Pancreas (tissue), 10 donors: ENCODE measurements around the gene USP6. TPM values are rescaled to one million over a fixed set of nuclear protein-coding genes. Genes with fewer than 3 reads are reported as not detected.
"Not testable (repeated sequence)": the region's sequence is repeated elsewhere in the genome, so short reads cannot be mapped to it uniquely, and the experiment has no call there.

Source experiments
- ATAC-seq, 4 donors: fragments of 200-7000 bp; cut with Tn5 transposase; one replicate each; pipeline versions ENCODE4 v1.8.0 to v1.9.1; 2020; ENCODE audit warnings: mild to moderate bottlenecking in 4 of 4, moderate library complexity in 4 of 4
- DNase-seq, 6 donors: peaks; one replicate each; pipeline ENCODE4 v3.0.0-alpha.2; 2020
- FAIRE-seq: peaks from 2 replicates; lab custom pipeline; 2012; peaks lifted over from hg19 to GRCh38; lab: Jason Lieb, UNC
- H3K27ac ChIP-seq, 4 donors: fragments of 200-600 bp; sonication (generic); 1 replicate in 3 of 4; 2 replicates in 1 of 4; pipeline versions ENCODE4 v1.5.0 to v1.8.0; 2020
- H3K27me3 ChIP-seq, 4 donors: fragments of 200-600 bp; one replicate each; pipeline ENCODE4 v1.8.0; 2021
- H3K36me3 ChIP-seq, 3 donors: fragments of 200-600 bp; sonication (generic) in 1 of 3; one replicate each; pipeline versions ENCODE4 v1.5.0 to v1.8.0; 2020 to 2021
- H3K4me1 ChIP-seq, 3 donors: fragments of 200-600 bp; one replicate each; pipeline ENCODE4 v1.8.0; 2021
- H3K4me3 ChIP-seq, 4 donors: fragments of 200-600 bp; sonication (generic) in 2 of 4; one replicate each; pipeline versions ENCODE4 v1.5.0 to v1.8.0; 2020 to 2021
- H3K9me3 ChIP-seq, 4 donors: fragments of 200-600 bp; one replicate each; pipeline ENCODE4 v1.8.0; 2021
- CTCF ChIP-seq, 4 donors: fragments of 200-600 bp; sonication (generic) in 3 of 4; IDR thresholded peaks; one replicate each; pipeline versions ENCODE4 v1.5.0 to v1.8.0; 2021; ENCODE audit warnings: antibody characterized with exemption in 4 of 4
- WGBS, 2 donors: extraction: QIAGEN DNeasy Blood & Tissue Kit; methylation state at CpG; one replicate each; pipeline ENCODE4 v1.1.7; 2013; 5-methylcytosine and 5-hydroxymethylcytosine counted together
- intact Hi-C, 3 donors: fragments of 100-400 bp; cut with DNase I; formaldehyde crosslinking; loops; one replicate each; pipeline versions ENCODE4 v1.11.1 to v1.14.2; 2022
- polyA plus RNA-seq, 2 donors: library from polyadenylated mRNA; stranded (reverse); fragments of 200-250 nt; gene quantifications; one replicate each; pipeline ENCODE4 v1.2.3, GENCODE V29; 2013
- total RNA-seq, 6 donors: library from RNA; stranded (reverse); fragmentation: NEBNext Ultra II Directional in 4 of 6; extraction: Animal tissue kit (Norgen Biotek cat#: 25700) in 4 of 6; gene quantifications; one replicate each; pipeline versions ENCODE4 v1.2.1 to v1.2.4, GENCODE V29; 2021 to 2023
- donor health status: healthy with polysubstance abuse.
- donor health status: DM: no; HTN: no; CAD: no; lungs with moderate emphysema.
- donor health status: DM: no; HTN: no; CAD: no.
- donor health status: control.
- donor health status: control.
- donor health status: Bipolar disorder and iron deficiency.
- donor health status: DM: yes; HTN: yes; CAD: no.
- donor health status: DM: no; HTN: no; CAD: no.
- donor health status: DM: no; HTN: no; CAD: no.
- donor health status: DM: yes; HTN: yes; CAD: no.

USP6 gene
- under 1 TPM; 0.03 to 0.09 (median 0.05) TPM for total RNA-seq
- under 1 TPM; 0.04 to 0.09 TPM for polyA plus RNA-seq

DNA sequence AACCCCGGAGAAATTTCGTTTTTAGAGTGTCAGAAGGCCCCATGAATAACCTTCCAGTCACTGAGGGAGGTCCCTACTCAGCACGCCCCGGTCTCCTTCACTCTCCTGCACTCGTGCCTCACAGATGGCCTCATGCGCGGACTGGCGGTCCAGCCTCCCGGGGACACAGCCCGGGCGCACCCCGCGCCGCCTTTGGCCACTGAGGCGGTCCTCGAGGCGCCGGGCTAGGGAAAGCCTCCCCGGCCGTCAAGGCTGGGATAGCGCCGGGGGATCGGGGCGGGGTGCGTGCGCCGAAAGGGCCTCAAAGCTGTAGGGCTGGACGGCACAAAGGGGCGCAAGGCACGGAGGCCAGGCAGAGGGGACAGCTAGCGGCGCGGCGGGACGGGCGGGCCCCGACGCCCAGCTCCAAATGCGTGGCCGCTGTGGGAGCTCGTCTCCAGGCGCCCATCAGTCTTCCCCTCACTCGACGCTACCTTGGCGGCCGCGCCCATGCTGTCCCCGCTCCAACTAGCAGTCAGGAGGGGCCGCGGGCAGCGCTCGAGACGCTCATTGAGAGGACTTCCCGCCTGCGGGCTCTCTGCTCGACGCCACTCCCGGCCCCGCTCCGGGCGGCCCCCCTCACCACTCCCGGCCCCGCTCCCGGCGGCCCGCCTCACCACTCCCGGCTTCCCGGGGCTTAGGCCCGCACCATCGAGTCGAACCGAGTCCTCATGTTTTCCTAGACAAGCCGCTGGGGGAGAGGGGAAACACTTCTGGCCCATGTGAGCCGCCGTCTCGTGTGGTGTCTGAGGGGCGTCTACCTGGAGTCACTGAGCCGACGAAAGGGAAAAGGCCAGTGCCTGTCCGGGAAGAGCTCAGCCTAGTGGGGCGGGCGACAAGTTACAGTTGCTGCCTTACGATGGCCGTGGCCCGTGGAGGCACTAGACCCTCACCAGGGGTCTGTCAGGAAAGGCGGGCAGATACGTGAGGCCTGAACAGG is at the start of gene USP6:
Gene USP6, plus strand, starts transcription at position 360 of the 979 bp plus-strand sequence. CDS start 14,336 bp downstream, outside the sequence.
- peak in 2 of 6 donors; percentile 58 to 68 for DNase-seq
- 22 to 24% methylated on average over 53 to 87 of the region's 87 CpGs for WGBS, 2 donors

GRCh38 chr17:5068236-5068635 is 47.6 kb upstream of the USP6 start:
- Histone ChIP-seq H3K27ac (no peak overlapping the region), H3K27me3 (no peaks in the 10 kb centered on the region), H3K36me3 (no peaks in the 10 kb centered on the region), H3K4me3 (no peak overlapping the region), H3K4me1 (no peaks in the 10 kb centered on the region), H3K9me3 (no peaks in the 10 kb centered on the region)
- 90 to 94% methylated on average over 3 of the region's 3 CpGs for WGBS, 2 donors
- DNase-seq (no peak), FAIRE-seq (no peak), ATAC-seq (no peak)
- intact Hi-C loops = loop anchor here in 1 of 3 donors (10.0 kb wide), 1 partner anchor 163 kb away; the partner anchor contains the start of gene CHRNE
- no peak for TF ChIP-seq CTCF (IDR thresholded peaks at IDR 0.05)

More for the DNA sequence above, at the start of gene USP6:
- intact Hi-C loops = no loop called here
- H3K9me3 ChIP-seq = no peaks in the 10 kb centered on the region
- H3K27ac ChIP-seq = no peak within 1 kb of the TSS
- ATAC-seq = no peak
- H3K4me3 ChIP-seq = no peak within 1 kb of the TSS
- peaks cover 0 to under 1% (median 0%) of the 10 kb centered on the region in 3 donors for H3K4me1 ChIP-seq
- no peak for TF ChIP-seq CTCF (IDR thresholded peaks at IDR 0.05)
- H3K27me3 ChIP-seq = peaks cover 0 to 7% (median 4%) of the 10 kb centered on the region in 4 donors
- no peaks in the 10 kb centered on the region for H3K36me3 ChIP-seq
- no peak for FAIRE-seq

- no peak for FAIRE-seq
- Histone ChIP-seq H3K4me3 (no peak overlapping the region), H3K4me1 (no peaks in the 10 kb centered on the region), H3K36me3 (no peaks in the 10 kb centered on the region), H3K9me3 (no peaks in the 10 kb centered on the region), H3K27ac (no peak overlapping the region), H3K27me3 (no peaks in the 10 kb centered on the region)
- DNase-seq = no peak
- ATAC-seq = no peak
- intact Hi-C loops = loop anchor here in 1 of 3 donors (10.0 kb wide), 1 partner anchor 165 kb away; the partner anchor contains the start of gene CHRNE
- WGBS, 2 donors = 59 to 77% methylated on average over 4 of the region's 4 CpGs
- no peak for TF ChIP-seq CTCF (IDR thresholded peaks at IDR 0.05)
Observed at GRCh38 chr17:5069724-5070123, 46.1 kb upstream of the USP6 start.

DNA sequence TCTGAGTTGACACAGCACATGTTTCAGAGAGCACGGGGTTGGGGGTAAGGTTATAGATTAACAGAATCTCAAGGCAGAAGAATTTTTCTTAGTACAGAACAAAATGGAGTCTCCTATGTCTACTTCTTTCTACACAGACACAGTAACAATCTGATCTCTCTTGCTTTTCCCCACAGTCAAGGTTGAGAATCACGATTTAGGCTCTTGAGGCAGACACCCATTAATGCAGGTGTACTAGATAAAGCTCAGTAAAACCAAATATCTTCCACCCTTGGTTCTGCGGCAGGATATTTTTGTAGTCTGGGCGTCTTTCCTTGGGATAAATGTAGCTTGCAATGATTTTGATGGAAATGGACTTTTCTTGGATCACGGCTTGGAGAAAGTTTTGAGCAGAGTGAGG is 40.4 kb upstream of the USP6 start:
- H3K36me3 ChIP-seq, H3K9me3 ChIP-seq, H3K27ac ChIP-seq, FAIRE-seq, H3K4me3 ChIP-seq, DNase-seq, H3K4me1 ChIP-seq, ATAC-seq, intact Hi-C loops, H3K27me3 ChIP-seq: not testable (repeated sequence)
- 75 to 83% methylated on average over 4 of the region's 5 CpGs for WGBS, 2 donors

GRCh38 chr17:5077275-5077674 is 38.6 kb upstream of the USP6 start:
- FAIRE-seq, DNase-seq, intact Hi-C loops, H3K27me3 ChIP-seq, H3K9me3 ChIP-seq, H3K4me1 ChIP-seq, H3K36me3 ChIP-seq, ATAC-seq: not testable (repeated sequence)
- peak overlapping the region in 3 of 4 donors; percentile 52 to 77 (median 64) for H3K4me3 ChIP-seq
- H3K27ac ChIP-seq = peak overlapping the region in 1 of 4 donors; percentile 77
- 97 to 99% methylated on average over 24 of the region's 24 CpGs for WGBS, 2 donors
